NCI-H2029 treated with DMSO at 0.1 percent for 48 hours (cell line): ENCODE measurements around the gene GPC6.

Source experiments
- DNase-seq: peaks from one replicate; lab custom pipeline; 2025; lab: John Stamatoyannopoulos, UW

The GPC6 gene

GRCh38 chr13:94114166-94114565, 887.6 kb downstream of the GPC6 start:
- DNase-seq, result no peak

GRCh38 chr13:94115054-94115453, 888.4 kb downstream of the GPC6 start:
- DNase-seq, result no peak

GRCh38 chr13:94119360-94119936, 892.8 kb downstream of the GPC6 start:
- no peak for DNase-seq

GRCh38 chr13:94120878-94121277, 894.3 kb downstream of the GPC6 start:
- no peak for DNase-seq

GRCh38 chr13:94121686-94122085, 895.1 kb downstream of the GPC6 start:
- no peak for DNase-seq

- DNase-seq, result no peak
These were observed 895.8 kb downstream of the GPC6 start for GRCh38 chr13:94122300-94122915.

GRCh38 chr13:94123557-94123956, 897.0 kb downstream of the GPC6 start:
- no peak for DNase-seq

- DNase-seq, result no peak
These were observed 901.8 kb downstream of the GPC6 start for GRCh38 chr13:94128430-94128829.

GRCh38 chr13:94129490-94129894, 902.9 kb downstream of the GPC6 start:
- no peak for DNase-seq

GRCh38 chr13:94138831-94139230, 912.2 kb downstream of the GPC6 start:
- DNase-seq, result no peak

GRCh38 chr13:94139393-94139995, 912.9 kb downstream of the GPC6 start:
- no peak for DNase-seq

GRCh38 chr13:94140027-94140426, 913.4 kb downstream of the GPC6 start:
- no peak for DNase-seq

- peak; percentile 5 for DNase-seq
These were observed 913.9 kb downstream of the GPC6 start for GRCh38 chr13:94140511-94140910.

- no peak for DNase-seq
These were observed 917.2 kb downstream of the GPC6 start for GRCh38 chr13:94143624-94144350.

GRCh38 chr13:94145966-94146365, 919.4 kb downstream of the GPC6 start:
- no peak for DNase-seq

GRCh38 chr13:94153586-94153985, 927.0 kb downstream of the GPC6 start:
- DNase-seq, result no peak

- DNase-seq, result no peak
These were observed 927.8 kb downstream of the GPC6 start for GRCh38 chr13:94154367-94154766.

- no peak for DNase-seq
These were observed 931.2 kb downstream of the GPC6 start for GRCh38 chr13:94157705-94158218.

- DNase-seq, result no peak
These were observed 934.3 kb downstream of the GPC6 start for GRCh38 chr13:94160875-94161274.

GRCh38 chr13:94162289-94162688, 935.7 kb downstream of the GPC6 start:
- no peak for DNase-seq

GRCh38 chr13:94163535-94163934, 936.9 kb downstream of the GPC6 start:
- DNase-seq, result no peak

- DNase-seq, result no peak
These were observed 942.3 kb downstream of the GPC6 start for GRCh38 chr13:94168783-94169453.
